ENCODE results near the gene TLE5.

TLE5 gene

DNA sequence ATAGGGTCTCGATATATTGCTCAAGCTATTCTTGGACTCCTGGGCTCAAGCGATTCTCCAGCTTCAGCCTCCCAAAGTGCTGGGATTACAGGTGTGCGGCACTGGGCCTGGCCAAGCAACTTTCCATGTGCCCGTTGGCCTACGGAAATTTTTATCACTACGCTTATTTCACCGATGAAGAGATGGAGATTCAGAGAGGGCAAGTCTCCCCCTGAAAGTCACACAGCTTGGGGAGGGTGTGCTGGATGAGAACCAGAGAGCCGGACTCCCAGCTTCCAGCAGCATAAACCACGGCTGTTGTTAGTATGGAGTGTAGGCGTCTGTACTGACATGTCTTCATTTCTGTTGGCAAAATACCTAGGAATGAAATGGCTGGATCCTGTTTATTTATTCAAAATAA, 20.0 kb upstream of the TLE5 start:
- TF ChIP-seq POLR2A (IDR thresholded peaks at IDR 0.05; ENCODE audit: low read depth, low read length), result no peak
- DNase-seq (ENCODE audit: insufficient read length, low spot score) (no peak), FAIRE-seq (no peak)

DNA sequence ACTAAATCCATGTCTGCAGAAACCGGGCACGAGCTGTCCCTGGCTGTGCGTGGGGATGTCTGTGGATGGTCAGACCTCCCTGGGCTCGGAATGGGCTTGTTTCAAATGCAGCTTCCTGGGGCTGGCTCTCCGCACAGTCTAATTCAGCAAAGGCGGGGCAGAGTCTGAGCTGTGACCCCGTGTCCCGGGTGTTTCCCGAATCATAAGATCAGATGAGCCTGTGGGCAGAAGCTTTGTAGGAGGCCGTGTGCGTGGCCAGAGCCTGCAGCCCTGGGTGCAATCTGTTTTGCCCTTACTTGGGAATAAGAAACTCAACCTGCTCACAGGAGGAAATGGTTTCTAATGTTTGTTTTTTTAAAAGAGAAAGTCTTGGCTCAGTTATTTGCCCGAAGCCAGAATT, 18.0 kb upstream of the TLE5 start:
- DNase-seq (ENCODE audit: insufficient read length, low spot score) (no peak), FAIRE-seq (no peak)
- no peak for TF ChIP-seq POLR2A (IDR thresholded peaks at IDR 0.05; ENCODE audit: low read depth, low read length)

DNA sequence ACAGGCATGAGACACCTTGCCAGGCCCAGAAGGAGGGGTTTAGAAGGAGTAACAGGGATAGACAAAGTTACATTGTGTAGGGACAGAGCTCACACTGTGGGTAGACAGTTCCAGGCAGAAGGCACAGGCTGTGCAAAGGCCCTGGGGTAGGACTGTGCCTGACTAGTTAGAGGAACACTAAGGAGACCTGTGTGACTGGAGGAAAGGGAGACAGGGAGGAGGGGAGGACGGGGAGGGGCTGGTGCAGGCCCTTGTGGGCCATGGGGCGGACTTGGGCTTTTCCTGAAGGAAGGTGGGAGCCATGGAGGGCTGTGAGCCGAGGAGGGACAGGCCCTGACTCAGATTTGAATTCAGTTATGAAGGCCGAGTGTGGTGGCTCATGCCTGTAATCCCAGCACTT, 17.3 kb upstream of the TLE5 start:
- TF ChIP-seq POLR2A (IDR thresholded peaks at IDR 0.05; ENCODE audit: low read depth, low read length), result no peak
- DNase-seq (ENCODE audit: insufficient read length, low spot score) (no peak), FAIRE-seq (no peak)

DNA sequence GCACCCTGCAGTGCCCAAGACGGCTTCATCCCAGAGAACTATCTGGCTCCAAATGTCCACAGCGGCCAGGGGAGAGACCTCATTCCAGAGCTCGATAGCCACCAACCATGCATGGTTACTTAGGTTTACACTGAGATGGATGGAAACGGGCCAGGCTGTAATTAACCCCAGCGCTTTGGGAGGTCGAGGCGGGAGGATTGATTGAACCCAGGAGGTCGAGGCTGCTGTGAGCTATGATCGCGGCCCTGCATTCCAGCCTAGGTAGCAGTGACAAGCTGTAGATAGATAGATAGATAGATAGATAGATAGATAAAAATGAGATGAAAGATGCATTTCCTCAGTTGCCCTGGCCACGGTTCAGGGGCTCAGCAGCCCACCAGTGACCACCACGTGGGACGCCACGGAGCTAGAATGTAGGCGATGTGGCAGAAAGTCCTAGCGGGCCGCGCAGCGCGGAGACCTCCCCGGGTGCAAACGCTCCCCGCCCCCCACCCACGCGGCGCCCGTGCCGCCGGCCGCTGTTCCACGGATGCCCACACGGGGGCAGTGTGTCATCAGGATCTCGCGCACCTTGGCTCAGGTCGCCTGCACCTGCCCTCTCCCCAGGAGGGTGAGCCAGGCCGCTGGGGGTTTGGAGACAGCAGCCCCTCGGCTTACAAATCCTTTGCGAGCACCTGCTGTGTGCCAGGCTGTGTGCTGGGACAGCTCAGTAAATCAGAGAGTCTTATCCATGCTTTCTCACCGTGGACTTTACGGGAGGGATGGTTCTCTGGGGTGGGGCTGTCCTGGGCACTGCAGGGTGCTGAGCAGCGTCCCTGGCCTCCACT, 13.5 kb upstream of the TLE5 start:
- TF ChIP-seq POLR2A (IDR thresholded peaks at IDR 0.05; ENCODE audit: low read depth, low read length), result no peak
- DNase-seq (ENCODE audit: insufficient read length, low spot score) (no peak), FAIRE-seq (no peak)

DNA sequence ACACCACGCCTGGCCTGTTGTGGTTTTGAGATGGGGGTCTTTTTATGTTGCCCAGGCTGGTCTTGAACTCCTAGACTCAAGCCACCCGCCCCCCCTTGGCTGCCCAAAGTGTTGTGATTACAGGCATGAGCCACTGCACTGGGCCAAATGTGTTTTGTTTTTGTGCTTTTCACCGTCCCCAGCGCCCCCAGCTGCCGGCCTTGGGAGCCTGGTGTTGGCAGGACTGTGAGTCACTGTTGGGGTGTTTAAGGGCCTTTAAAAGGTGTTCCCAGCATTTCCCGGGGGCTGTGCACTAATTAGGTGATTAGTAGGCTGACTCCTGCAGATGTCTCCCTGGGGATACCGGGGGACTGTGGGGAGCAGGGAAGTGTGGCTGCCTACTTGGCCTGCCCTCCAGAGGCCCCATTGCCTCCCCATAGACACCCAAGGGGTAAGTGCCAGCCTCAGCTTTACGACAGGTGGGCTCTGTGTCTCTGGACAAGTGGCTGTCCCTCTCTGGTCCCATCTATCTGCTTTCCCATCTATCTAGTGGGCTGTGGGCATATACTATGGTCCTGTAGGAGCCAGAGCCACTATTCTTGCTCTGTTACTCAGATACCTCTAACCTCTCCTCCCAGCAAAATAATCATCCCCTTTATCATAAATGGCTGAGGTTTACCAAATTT, 11.8 kb upstream of the TLE5 start:
- FAIRE-seq, result no peak
- TF ChIP-seq POLR2A (IDR thresholded peaks at IDR 0.05; ENCODE audit: low read depth, low read length), result no peak
- DNase-seq (ENCODE audit: insufficient read length, low spot score), result no peak

DNA sequence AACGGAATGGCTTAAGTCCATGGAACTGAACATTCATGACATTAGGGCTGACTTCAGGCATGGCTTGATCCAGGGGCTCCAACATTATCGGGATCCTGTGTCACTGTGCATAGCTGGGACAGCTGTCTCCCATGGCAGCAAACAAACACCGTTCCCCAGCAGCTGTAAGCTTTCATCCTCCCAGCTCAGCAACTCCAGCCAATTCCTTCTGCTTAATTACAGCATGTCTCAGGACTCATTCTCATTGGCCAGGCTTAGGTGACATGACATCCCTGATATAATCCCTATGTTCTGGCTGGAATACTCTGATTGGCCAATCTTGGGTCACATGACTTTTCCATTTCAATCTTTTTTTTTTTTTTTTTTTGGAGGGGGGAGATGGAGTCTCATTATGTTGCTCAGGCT, 10.9 kb upstream of the TLE5 start:
- FAIRE-seq (no peak), DNase-seq (ENCODE audit: insufficient read length, low spot score) (no peak)
- no peak for TF ChIP-seq POLR2A (IDR thresholded peaks at IDR 0.05; ENCODE audit: low read depth, low read length)

DNA sequence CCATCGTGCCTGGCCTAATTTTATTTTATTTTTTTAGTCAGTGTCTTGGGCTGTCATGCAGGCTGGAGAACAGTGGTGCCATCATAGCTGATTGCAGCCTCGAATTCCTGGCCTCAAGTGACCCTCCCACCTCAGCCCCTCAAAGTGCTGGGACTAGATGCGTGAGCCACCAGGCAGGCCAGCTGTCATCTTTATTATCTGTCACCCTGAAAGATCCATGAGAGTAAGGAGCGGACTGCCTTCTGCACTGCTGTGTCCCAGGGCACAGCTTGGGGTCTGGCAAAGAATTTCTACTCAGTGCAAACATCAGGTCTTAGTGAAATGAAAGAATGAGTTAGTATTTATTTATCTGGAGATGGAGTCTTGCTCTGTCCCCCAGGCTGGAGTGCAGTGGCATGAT, 9.5 kb upstream of the TLE5 start:
- FAIRE-seq, result no peak

DNA sequence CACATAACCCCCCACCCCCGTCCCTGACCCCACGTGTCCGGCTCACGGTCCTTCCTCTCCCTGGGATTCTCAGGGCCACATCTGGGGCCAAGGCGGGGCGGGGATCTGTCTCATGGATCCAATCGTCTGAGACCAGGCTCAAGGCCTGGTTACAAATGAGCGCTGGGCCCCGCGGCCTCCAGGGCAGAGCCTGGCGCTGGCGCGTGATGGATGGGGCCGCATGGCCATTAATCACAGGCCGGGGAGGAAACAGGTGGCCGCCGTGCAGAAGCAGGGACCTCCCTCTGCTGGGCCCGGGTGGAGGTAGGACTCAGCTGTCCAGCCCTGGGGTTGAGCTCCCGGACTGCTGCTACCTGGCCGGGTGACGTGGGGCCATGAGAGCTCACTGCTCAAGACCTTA, 5.8 kb upstream of the TLE5 start:
- FAIRE-seq, result no peak
- no peak for TF ChIP-seq POLR2A (IDR thresholded peaks at IDR 0.05; ENCODE audit: low read depth, low read length)
- no peak for DNase-seq (ENCODE audit: insufficient read length, low spot score)

More for the DNA sequence above, 9.5 kb upstream of the TLE5 start:
- DNase-seq (ENCODE audit: insufficient read length, low spot score), result no peak
- TF ChIP-seq POLR2A (IDR thresholded peaks at IDR 0.05; ENCODE audit: low read depth, low read length), result no peak

DNA sequence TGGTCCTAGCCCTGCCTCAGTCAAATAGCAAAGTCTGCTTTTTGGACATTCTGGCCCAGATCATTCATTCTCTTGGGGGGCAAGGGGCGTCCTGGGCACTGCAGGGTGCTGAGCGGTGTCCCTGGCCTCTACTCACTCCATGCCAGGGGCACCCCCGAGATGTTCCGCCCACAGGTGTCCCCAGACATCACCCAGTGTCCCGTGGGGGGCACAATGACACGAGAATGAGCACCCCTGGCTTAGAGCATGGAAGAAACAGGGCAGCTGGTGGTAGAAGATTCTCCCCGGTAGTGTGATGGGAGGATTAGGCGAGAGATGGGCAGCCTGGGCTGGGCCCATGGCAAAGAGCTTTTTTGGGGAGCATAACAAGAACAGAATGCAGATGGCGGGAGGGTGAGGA, 5.3 kb upstream of the TLE5 start:
- TF ChIP-seq POLR2A (IDR thresholded peaks at IDR 0.05; ENCODE audit: low read depth, low read length), result no peak
- no peak for DNase-seq (ENCODE audit: insufficient read length, low spot score)
- FAIRE-seq, result no peak

DNA sequence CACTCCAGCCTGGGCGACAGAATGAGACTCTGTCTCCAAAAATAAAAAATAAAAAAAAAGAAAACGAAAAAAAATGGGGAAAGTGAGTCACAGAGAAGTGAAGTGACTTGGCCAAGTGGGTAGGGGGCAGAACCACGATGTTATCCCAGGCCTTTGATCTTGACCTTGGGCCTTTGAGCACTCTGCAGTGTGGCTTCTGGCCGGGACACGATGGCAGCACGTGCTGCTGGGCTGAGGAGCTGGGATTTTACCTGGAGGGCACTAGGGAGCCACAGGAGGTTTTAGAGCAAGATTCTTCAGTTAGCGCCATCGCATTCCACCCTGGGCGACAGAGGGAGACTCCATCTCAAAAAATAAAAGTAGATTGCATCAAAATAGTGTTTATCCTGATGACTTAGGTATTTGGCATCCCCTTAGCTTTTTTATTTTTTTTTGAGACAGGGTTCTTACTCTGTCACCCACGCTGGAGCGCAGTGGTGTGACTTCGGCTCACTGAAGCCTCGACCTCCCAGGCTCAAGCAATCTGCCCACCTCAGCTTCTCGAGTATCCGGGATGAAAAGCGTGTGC, 4.3 kb upstream of the TLE5 start:
- no peak for TF ChIP-seq POLR2A (IDR thresholded peaks at IDR 0.05; ENCODE audit: low read depth, low read length)
- FAIRE-seq (no peak), DNase-seq (ENCODE audit: insufficient read length, low spot score) (no peak)

DNA sequence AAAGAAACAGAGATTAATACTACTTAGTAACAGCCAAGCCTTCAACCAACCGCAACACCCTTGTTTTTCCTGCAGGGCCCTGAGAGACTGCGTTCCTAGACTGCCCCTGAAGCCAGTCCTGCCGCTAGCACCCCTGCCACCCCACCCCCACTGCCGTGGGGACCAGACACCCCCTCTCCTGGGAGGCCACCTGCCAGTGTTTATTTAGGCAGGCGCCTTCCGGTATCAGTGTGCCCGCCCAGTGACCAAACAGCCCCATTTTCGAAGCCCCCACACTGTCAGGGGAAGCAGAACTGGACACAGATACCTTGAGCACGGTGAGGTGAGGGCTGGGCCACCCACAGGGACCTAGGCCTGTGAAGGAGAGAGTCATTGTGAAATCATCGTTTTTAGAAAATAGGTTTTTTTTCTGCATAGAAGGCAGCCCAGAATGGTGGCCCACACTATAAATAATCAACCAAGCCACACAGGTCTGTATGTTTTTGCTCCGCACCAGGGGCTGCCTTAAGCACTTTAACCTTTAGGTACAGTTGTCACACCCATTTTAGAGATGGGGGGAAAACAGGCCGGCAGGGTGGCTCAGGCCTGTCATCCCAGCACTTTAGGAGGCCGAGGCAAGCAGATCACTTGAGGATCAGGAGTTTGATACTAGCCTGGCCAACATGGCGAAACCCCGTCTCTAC, 3.5 kb upstream of the TLE5 start:
- FAIRE-seq, result no peak

DNA sequence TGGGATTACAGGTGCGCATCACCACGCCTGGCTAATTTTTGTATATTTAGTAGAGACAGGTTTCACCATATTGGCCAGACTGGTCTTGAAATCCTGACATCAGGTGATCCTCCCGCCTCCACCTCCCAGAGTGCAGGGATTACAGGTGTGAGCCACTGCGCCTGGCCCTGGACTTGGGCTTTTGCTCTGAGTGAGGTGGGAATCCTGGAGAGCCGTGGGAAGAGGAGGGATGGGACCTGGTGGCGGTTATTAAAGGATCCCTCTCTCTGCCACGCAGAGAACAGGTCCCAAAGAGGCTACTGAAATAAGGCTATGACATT, 1.7 kb upstream of the TLE5 start:
- TF ChIP-seq POLR2A (IDR thresholded peaks at IDR 0.05; ENCODE audit: low read depth, low read length), result no peak

More for the DNA sequence above, 3.5 kb upstream of the TLE5 start:
- no peak for TF ChIP-seq POLR2A (IDR thresholded peaks at IDR 0.05; ENCODE audit: low read depth, low read length)
- DNase-seq (ENCODE audit: insufficient read length, low spot score), result no peak

DNA sequence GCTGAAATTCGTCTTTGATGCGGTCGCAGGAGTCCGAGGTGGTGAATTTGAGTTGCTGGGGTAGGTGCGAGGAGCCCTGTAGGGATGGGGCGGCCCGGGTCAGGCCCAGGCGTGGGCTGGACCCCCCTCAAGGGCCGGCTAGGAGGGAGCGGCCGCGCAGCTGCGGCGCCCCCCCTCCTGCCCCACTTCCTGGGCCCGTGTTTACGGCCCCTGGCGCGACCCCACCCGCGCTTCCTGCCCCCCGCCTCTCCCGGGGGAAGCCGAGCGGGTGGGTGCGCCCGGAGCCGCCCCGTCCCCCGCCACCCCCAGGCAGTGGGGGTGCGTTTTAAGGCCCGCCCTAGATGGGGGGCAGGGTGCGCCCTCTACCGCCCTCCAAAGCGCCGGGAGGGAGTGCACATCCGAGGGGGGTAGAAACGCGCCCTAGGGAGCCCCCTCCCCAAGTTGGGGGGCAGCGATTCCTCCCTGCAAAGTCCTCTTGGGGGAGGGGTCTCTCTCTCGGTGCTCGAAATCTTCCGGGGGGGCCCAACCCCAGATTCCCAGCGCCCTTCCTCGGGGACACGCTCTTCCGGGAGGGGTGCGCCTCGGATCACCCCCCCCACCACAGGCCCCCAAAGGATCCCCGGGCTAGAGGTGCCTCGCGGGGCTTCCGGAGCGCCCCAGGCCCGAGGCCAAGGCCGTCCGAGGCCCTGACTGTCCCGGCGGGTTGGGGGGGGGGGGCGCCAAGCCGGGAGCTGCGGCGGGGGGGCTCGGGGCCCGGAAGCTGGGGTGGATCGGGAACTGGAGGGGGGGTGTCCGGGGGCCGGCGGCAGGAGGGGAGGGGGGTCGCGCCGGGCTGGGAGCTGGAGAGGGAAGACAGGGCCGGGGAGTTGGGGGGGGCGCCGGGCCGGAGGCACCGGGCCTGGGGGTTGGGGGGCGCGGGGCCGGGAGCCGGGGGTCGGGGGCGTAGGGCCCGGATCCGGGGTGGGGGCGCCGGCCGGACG, 823 bp downstream of the TLE5 start:
- DNase-seq (ENCODE audit: insufficient read length, low spot score), result no peak
- no peak for TF ChIP-seq POLR2A (IDR thresholded peaks at IDR 0.05; ENCODE audit: low read depth, low read length)
- FAIRE-seq, result no peak

More for the DNA sequence above, 1.7 kb upstream of the TLE5 start:
- DNase-seq (ENCODE audit: insufficient read length, low spot score) (no peak), FAIRE-seq (no peak)
